SKM-1 treated with dmso at 0.1 percent for 144 hours (cell line): Measurements from ENCODE around the gene CSMD2.

ENCODE experiments used
- DNase-seq: peaks from one replicate; lab custom pipeline; 2025; ENCODE audit not compliant: unreplicated experiment; lab: John Stamatoyannopoulos, UW

CSMD2 gene

DNA sequence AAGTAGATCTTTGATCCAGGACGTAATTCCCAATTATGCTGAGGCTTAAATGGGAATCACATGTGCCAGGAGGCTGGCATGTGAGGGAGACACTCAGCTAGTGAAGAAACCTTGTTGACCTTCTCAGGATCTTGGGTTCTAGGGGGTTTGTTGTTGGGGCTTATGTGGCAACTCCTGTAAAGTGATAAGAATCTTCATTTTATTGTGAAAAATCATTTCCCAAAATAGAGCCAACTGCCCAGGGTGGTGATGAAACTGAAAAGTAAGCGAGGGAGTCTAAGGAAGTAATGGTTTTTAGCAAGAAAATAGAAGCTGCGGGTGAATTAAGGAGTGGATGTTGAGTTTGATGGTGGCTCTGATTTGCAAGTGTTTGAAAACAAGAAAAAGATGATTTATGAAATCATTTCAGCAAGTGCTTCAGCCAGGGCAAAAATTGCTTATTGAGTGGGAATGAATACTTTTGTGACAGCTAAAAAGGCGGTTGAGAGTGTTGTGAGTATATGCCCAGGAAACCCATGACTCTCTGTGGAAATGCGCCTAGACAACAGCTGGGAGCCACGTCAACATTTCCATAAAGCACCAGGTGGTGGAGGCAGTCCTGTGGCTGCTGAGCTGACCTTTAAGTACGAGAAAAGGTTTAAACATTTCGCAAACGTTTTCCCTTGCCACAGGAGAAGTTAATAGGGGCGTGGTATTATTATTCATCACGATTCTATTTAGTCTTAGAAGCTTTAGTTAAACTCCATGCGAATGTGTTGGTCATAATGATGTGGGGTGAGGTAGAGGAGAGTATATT, 198.5 kb downstream of the CSMD2 start:
- no peak for DNase-seq

DNA sequence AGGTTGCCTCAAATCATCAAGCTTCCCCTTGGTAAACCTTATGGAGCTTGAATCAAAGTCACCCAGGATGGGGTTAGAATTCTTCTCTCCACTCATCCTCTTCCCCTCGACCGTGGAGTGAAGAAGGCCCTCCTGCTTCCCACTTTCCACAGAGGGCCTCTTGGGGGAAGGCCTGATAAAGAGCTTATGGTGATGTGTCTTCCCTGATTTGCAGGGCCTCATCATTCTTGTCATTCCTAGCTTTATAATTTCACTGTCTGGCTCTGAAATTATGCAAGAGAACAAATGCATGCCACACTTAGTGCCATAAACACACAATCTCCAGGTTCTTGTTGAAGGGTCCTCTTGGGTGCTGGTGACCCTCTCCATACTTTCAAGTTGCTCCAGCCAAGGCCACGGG, 199.9 kb downstream of the CSMD2 start:
- DNase-seq = no peak

DNA sequence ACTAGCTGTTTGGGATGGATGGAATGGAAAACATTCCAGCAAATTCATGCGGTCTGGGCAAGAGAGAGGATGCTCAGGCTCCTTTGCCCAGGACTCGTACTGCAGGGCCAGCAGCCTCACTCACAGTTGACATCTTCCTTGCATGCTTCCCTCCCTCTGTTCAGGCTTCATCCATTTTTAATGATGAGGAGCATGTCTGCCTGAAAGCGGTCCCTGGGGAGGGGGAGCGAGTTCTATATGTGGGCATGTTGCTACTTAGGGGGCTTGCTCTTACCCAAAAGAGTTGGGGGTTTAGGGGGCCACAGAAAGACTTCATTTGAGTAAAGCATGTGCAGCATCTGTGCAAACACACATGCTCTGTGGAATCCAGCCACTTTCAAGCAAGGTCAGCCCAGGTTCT, 203.0 kb downstream of the CSMD2 start:
- DNase-seq = no peak

DNA sequence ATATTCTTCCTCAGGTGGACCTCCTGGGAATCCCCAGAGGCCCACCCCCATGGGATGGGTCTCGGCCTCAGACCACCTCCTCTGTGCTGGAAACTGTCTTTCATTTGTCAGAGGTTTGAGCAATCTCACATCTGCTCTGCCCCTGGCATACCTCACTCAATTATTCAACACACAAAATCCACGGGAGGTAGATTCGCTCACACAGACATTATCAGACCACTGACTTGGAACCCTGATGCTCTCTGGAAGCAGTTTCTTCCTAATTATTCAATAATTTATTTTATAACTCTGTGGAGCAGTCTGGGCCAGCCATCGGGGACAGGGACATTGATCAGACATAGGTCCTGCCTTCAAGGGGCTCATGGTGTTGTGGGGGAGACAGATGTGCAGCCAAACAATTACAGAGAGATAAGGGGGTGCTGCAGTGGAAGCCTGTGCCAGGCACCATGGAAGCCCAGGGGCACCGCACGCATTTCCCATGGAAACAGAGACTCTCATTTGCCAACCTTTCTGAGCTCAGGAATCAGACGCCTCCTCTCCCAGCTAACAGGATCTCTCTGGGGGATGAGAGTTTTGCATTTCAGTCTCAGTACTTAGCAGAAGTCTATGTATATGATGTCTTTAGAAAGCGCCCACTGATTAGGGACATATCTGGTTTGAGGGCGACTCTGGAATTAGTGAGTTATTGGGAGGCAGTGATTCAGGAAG, 204.7 kb downstream of the CSMD2 start:
- DNase-seq = no peak

DNA sequence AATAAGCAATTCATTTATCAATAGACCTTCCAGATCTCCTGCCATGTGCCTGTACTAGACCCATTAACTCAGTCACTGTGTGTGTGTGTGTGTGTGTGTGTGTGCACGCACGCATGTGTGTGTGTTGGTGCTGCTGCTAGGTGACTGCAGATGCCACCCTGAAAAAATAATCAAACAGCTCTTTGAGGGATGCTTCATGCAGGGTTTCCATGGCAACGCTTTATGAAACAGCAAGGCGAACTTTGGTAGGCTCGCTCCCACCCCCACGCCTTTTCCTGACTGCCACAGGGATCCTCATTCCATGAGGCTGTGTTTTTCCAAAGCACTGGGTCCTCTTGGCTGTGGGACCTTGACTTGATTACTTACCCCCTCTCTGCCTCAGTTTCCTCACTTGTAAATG, 207.2 kb downstream of the CSMD2 start:
- DNase-seq = no peak

DNA sequence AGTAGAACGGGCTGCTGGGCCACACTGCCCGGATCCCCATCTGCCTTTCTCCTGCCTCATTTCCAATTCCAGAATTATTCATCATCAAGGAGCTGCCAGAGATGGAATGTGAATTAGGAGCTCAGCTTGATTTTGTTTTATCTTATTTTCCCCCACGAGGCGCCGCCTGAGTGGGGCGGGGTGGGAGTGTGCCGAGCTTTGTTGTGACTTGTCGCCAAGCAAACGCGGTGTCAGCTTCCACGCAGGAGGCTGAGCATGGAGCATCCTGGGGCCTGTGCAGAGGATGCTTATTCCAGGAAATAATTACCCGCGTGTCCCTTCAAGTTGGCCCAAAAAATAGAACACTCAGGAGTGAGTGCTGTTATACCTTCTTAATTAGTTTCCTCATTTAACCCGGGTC, 209.9 kb downstream of the CSMD2 start:
- no peak for DNase-seq

DNA sequence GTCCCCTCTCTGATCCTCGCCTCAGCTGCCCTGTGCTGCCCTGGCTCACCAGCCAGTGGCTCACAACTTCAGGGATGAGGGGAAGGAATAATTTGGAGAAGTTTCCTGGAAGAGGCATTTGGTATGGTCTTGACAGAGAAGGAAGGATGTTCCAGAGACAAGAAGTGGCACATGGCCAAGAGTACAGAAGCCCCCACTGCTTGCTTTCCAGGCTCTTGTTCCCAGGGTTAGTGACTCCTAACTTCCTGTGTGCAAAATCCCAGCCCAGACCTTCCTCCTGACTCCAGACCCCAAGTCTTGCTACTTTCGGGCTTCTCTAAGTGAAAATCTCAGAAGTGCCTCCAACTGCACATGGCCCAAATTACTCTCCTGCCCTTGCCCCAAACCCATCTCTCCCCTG, 215.5 kb downstream of the CSMD2 start:
- DNase-seq = no peak

DNA sequence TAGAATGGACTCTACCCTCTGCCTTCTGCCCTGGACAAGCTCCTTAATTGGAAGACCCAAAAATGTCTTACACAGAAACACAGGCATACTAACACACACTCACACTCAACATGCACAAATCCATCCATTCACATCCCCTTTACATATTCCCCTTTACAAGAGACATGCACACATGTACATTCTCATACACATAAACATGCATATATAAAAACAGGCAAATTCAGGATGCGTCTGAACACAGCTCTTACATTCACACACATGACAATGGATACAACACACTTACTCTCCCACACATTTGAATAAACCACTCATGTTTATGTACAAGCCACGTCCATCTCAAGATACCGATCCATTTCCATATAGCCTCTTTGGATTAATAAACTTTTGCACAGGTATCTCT, 216.7 kb downstream of the CSMD2 start:
- no peak for DNase-seq

DNA sequence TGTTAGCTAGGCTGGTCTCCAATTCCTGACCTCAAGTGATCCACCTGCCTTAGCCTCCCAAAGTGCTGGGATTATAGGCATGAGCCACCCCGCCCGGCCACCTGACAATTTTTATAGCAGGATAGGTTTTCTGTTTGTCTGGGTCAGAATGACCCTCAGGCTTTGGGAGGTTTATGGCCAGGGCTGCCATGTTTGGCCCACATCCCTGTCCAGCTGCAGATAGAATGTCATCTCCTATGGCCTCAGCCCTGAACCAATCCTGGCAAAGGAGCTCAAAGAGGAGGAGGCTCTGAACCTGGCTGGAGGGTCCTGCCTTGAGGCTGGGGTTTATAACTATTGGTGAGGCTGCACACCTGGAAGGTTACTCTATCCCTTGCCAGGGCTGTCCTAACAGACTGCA, 218.2 kb downstream of the CSMD2 start:
- DNase-seq = no peak

DNA sequence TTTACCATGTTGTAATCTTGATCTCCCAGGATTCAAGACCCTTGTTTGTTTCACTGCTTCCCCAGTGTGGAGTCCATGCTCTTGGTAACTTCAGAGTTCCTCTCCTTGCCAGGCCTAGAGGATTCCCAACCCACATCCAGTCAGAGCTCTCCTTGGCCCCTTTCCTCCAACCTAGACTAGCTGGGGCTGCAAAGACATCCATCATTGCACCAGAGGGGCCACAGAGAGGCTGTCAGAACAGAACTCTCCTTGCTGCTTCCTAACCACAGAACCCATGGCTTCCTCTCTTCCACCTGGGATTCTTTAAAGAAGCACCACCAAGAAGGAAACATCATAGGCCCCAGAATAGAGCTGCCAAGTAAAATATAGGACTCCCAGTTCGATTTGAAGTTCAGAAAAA, 220.2 kb downstream of the CSMD2 start:
- no peak for DNase-seq

DNA sequence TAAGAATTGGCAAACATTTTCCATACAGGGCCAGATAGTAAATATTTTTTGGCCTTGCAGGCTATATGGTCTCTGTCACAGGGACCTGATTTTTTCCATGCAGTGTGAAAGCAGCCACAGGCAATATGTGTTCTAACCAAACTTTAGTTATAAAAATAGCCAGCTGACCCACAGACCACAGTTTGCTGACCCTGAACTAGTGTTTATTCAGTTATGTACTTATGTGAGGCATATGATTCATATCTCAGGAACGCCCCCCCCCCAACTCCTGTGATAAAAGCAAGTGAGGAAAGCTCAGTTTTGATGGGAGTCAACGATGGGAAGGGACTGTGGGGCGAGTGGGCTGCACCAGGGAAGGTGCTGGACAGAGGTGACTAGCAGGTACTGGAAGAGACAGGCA, 221.1 kb downstream of the CSMD2 start:
- no peak for DNase-seq

DNA sequence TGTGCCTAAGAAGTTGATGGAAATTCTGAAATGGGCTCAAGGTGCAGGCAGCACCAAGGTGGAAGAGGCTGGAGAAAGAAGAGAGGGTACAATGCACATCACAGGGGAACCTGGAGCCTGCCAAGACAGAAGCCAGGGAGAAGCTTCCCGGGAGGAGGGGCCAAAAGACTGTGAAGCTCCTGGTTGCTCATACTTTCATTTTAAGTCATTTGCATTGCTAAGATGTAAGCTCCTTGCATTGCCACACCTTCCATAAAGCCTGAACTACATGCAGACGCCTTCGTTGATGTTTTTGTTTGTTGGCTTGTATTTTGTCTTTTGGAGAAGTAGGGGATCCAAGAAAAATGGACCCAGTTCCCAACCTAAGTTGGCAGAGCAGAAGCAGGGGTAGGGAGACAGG, 232.2 kb downstream of the CSMD2 start:
- no peak for DNase-seq

DNA sequence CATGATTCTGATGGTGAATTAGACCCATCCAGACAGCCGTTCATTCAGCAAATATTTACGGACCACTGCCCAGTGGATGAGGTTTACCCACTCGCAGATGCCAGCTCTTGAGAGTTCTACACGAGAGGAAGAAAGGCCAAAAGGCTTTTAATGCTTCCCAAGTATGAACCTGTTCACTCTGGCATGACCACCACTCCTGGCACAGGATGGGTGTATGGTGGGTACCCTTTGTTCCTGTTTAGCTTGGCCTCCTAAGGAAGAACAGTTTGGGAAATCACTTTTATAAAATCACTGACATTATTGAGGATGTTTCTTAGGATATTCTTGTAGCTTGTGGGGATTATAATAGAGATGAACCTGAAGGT, 233.9 kb downstream of the CSMD2 start:
- no peak for DNase-seq

DNA sequence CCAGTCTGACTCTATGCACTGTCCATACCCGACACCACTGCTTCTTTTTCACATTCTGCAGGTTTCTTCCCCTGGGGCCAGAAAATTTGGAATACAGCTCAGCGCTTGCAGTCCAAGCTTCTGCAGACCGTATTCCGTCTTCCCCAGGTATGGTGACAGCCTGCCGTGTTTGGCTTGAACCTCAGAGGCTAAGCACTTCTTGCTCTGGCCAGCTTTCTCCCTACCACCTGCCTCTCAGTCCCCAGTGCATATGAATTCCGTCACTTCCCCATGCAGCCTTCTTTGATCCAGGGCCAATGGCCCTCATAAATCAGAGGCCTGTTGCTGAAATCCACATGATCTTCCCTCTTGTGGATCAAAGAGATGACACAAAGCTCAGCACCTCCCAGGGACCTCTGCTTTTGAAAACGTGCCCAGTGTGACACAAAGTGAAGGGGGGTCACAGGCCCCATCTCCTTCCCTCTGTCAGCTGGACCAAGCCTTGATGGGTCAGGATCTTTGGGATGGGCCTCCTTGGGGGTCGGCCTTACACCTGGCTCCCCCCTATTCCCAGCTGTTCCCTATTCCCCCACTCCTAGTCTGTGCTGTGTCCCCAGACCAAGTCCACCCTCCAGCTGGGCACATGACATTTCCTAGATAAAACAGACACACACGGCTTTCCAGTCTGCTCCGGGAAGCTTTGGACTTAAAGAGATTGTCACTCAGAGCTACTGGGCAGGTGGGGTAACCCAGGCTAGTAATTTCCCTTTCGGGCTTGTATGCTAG, 234.5 kb downstream of the CSMD2 start:
- DNase-seq = no peak

DNA sequence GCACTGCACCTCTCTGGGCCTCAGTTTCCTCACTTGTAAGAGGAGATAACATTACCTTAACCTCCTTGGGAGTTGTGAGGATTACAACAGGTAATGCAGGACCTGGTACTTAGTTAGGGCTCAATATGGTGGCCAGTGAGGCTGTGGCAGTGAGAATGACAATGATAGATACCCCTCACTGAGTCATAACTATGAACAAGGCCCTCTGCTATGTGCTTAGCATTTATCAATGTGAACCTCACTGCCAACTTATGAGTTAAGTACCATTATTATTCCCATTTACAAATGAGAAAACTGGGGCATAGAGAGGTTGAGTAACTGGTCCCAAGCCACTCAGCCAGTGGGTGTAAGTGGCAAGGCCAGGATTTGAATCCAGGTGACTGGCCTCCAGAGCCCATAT, 236.8 kb downstream of the CSMD2 start:
- DNase-seq = no peak

DNA sequence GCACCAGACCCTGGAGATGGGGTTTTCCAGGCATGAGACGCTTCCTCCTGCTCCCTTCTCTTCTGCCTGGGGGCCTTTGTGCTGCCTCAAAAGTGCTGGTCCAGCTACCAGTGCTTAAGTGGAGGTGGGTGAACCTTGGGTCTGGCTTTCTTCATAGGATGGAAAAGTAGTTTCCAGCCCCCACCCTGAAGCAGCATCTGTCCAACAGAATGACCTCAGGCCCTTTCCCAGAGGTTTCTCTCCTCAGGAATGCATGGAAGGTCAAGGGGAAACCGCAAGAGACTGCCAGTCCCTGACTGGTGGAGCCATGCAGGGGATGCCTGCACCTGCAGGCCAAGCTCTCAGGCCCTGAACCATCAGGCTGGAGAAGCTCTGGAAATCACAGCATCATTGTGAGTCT, 237.3 kb downstream of the CSMD2 start:
- DNase-seq = no peak

DNA sequence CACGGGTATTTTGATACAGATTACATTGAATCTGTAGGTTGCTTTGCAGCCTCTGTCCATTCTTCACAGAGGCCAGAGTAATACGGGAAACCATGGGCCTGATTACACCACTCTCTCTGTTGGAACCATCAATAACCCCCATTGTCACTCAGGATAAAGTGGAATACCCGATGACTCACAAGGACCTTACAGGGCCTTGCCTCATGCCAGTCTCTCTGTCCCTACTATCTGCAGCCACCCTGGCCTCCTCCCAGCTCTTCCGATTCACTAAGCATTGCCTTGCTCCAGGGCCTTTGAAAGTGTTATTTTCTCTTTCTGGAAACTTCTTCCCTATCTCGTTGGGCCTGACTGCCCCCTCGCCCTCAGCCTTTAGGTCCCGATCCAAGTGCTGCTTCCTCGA, 239.4 kb downstream of the CSMD2 start:
- DNase-seq = no peak

DNA sequence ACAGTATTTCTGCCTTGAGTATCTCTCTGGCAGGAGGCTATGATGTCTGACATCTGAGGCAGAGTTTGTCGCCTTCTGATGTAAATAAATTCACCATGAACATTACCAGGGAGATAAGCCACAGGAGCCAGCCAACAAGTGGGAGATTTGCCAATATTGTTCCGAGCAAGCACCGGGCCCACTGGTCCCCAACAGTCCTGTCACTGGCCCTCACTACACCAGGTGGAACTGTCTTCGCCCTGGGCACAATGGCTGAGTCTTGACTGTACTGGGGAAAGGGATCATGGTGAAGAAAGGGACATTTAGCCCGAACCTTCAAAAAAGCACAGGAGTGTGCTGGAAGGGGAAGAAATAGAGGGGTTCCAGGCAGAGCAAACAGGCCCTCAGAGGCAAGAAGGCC, 243.7 kb downstream of the CSMD2 start:
- no peak for DNase-seq

DNA sequence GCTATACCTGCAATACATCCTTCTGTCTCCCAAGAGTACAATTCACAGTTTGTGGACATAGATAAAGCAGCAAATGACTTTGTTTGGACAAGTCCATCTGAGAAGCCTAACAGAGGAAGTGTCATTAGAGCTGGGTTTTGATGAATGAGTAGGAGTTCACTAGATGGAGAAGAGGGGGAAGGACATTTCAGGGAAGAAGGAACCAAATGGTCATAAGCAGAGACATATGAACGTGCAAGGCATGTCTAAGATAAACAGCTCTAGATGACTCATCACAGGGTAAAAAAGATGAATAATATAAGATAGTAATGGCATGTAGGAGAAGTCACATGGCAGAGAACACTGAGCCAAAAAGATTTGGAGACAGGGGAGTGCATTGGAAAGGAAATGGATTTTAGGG, 246.7 kb downstream of the CSMD2 start:
- no peak for DNase-seq

DNA sequence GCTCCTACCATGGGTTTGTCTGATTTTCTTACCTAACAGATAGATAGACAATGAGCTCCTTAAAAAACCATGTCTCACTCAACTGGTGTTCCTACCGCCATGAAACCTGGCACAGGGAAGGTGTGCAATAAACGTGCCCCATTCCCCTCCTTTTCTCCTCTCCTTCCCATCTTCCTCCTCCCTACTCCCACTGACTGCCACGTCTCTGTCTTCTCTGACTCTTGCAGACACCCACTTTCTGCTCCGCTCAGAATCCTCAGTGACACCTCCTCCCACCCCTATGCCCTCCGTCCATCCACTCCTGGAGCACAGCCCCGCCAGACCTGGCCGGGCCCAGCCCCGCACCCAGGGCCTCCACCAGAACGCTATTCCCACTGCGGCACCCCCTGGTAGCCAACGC, 248.2 kb downstream of the CSMD2 start:
- no peak for DNase-seq

DNA sequence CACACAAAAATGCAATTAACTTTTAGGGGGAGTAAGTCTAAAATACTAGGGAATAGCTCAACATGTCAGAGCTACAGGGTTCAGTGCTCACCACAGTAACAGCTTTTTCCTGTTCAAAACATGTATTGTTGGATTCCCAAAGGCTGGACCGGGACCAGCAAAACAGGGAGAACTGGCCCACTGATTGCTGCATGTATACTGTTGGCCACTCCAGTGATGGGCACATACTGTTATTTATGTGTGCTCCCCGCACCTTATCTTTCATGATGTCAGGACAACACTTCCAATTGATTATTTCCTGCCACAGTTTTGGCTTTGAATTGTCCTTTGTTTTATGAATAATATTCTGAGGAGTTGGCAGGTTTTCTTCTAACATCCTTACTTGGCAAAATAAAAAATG, 250.5 kb downstream of the CSMD2 start:
- DNase-seq = no peak

DNA sequence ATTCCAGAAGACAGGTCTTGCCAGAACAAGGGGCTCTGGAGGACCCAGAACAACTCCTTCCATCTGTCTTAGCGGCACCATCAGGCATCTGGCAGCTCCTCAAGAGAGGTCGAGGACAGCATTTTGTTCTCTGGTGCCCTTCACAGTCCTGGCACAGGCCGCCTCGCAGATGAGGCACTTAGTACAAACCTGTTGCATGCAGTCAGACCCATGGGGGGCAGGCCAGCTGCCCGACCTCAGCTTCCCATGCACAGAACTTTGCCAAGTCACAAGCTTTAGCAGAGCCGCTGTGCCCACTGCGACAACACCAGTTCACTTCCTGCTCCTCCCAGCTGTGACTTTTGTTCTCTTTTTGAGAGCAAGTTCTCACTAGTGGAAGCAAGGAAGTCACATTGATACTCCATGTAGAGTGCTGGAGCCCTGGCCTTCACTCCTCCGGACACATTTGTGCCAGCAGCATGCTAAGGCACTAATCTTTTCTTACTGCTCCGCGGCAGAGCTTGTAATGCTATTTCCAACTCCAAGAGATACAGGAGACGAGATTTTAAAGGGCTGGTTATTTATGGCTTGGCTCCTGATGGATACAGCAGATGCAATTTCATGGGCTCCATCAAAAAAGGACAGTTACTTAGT, 256.6 kb downstream of the CSMD2 start:
- DNase-seq = no peak
